Erythroblast (primary cell): ENCODE data around the gene BRD8.
"Not testable (repeated sequence)": the region's sequence is repeated elsewhere in the genome, so short reads cannot be mapped to it uniquely, and the experiment has no call there.

Source experiments
- DNase-seq, 2 experiments: peaks; one replicate each; lab custom pipeline; 2025; lab: John Stamatoyannopoulos, UW
- GATA1 ChIP-seq: IDR thresholded peaks from 2 replicates; pipeline ENCODE4 v1.6.1; 2011; ENCODE audit warnings: low read depth, mild to moderate bottlenecking, control low read depth, low read length, moderate library complexity
- POLR2A ChIP-seq: IDR thresholded peaks from 2 replicates; pipeline ENCODE4 v1.6.1; 2011; ENCODE audit warnings: mild to moderate bottlenecking, low read length

Gene BRD8, protein sequence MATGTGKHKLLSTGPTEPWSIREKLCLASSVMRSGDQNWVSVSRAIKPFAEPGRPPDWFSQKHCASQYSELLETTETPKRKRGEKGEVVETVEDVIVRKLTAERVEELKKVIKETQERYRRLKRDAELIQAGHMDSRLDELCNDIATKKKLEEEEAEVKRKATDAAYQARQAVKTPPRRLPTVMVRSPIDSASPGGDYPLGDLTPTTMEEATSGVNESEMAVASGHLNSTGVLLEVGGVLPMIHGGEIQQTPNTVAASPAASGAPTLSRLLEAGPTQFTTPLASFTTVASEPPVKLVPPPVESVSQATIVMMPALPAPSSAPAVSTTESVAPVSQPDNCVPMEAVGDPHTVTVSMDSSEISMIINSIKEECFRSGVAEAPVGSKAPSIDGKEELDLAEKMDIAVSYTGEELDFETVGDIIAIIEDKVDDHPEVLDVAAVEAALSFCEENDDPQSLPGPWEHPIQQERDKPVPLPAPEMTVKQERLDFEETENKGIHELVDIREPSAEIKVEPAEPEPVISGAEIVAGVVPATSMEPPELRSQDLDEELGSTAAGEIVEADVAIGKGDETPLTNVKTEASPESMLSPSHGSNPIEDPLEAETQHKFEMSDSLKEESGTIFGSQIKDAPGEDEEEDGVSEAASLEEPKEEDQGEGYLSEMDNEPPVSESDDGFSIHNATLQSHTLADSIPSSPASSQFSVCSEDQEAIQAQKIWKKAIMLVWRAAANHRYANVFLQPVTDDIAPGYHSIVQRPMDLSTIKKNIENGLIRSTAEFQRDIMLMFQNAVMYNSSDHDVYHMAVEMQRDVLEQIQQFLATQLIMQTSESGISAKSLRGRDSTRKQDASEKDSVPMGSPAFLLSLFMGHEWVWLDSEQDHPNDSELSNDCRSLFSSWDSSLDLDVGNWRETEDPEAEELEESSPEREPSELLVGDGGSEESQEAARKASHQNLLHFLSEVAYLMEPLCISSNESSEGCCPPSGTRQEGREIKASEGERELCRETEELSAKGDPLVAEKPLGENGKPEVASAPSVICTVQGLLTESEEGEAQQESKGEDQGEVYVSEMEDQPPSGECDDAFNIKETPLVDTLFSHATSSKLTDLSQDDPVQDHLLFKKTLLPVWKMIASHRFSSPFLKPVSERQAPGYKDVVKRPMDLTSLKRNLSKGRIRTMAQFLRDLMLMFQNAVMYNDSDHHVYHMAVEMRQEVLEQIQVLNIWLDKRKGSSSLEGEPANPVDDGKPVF

DNA sequence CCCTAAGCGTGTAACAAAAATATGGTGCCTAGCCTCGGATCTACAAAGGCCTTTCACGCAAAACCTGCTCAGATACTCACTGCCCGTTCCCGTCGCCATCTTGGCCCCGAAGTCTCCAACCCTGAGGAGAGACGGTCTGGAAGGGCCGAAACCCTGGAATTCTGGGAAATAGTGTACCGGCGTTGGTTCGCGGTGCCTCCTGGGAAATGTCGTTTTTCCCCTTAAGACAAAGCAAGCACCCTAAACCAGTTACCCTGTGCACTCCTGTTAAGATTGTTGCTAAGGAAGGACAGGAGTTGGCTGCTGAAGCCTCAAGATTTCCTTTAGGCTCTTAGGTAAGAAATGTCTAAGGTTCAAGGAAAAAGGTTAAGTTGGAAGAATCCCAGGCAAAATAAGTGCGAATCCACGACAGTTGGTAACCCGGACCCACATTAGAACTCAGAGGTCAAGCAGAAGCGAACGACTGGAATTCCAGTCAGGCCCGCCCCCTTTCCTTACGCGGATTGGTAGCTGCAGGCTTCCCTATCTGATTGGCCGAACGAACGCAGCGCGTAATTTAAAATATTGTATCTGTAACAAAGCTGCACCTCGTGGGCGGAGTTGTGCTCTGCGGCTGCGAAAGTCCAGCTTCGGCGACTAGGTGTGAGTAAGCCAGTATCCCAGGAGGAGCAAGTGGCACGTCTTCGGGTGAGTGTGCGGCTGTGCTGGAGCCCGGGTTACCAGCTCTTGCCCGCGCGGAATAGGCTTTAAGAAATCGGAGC is at the start of gene BRD8, which contains the start of gene KIF20A:
Gene BRD8, minus strand, starts transcription at position 115 of the 761 bp plus-strand sequence. Its CDS starts 16 bp downstream, at position 99.
Gene KIF20A, plus strand, starts transcription at position 597 of the 761 bp plus-strand sequence. CDS start 569 bp downstream, outside the sequence.
- TF ChIP-seq POLR2A (peak; percentile 86), GATA1 (no peak)
- DNase-seq = peak; percentile 96 to 98

DNA sequence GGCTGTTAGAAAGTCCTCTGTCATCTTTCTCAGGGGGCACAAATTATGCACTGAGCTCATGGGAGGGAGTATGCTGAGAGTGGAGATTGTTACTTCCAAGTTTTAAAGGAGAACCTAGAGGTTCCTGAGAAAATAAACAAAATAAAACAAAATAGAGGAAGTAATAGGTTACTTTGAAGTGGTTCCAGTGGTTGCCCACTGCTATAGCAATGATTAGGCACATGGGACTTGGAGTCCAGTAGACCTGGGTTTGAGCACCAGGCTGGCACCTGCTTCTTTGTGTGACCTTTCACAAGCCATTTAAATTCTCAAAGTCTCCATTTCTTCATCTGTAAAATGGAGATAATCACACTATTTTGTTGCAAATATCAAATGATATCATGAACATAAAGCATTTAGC is 48.5 kb upstream of the BRD8 start:
- DNase-seq = no peak

DNA sequence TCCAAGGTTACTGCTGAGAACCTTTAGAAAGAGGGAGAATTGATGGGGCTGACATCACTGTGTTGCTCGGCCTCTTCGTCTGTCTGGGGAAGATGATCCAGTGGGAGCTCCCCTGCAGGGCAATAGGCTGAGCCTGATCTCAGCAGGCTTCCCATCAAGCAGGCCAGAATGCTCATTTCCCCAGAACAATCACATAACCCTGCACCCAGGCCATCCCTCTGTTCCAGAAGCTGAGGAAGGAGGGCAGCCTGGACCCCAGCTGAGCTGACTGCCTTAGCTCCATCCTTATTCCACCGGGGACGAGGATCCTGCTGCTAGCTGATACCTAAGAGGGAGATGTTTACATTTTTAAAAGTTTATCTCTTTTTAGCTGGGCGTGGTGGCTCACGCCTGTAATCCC is 46.3 kb upstream of the BRD8 start:
- TF ChIP-seq POLR2A = no peak

More for the DNA sequence above, 48.5 kb upstream of the BRD8 start:
- TF ChIP-seq POLR2A (no peak), GATA1 (no peak)

DNA sequence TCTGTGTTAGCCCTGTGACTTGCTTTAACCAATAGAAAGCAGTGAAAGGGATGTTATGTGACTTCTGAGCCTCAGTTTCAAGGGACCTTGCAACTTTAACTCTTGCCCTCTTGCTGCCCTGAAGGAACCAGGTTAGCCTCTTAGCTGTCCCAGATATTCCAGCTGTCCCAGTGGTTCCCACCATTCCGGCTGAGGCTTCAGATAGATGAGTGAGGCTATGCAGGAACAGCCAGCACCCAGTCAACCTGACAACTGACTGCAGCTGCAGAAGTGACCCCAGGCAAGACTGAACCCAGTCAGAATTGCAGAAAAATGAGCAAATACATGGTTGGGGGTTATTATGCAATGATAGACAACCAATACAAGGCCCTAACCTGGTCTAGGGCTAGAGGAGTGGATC is 45.1 kb upstream of the BRD8 start:
- TF ChIP-seq GATA1 (no peak), POLR2A (no peak)
- no peak for DNase-seq

More for the DNA sequence above, 46.3 kb upstream of the BRD8 start:
- DNase-seq = no peak

DNA sequence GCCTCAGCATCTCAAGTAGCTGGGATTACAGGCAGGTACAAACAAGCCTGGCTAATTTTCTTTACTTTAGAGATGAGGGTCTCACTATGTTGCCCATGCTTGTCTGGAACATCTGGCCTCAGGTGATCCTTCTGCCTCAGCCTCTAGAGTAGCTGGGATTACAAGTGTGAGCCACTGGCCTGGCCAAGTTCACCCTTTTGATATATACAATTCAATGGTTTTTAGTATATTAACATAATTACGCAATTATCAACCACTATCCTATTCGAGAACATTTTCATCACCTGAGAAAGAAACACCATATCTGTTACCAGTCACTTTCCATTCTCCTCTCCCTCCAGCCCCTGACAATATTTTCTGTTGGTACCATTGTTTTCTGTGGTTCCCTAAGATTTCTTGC is 38.4 kb upstream of the BRD8 start:
- DNase-seq = no peak
- TF ChIP-seq POLR2A (no peak), GATA1 (no peak)

DNA sequence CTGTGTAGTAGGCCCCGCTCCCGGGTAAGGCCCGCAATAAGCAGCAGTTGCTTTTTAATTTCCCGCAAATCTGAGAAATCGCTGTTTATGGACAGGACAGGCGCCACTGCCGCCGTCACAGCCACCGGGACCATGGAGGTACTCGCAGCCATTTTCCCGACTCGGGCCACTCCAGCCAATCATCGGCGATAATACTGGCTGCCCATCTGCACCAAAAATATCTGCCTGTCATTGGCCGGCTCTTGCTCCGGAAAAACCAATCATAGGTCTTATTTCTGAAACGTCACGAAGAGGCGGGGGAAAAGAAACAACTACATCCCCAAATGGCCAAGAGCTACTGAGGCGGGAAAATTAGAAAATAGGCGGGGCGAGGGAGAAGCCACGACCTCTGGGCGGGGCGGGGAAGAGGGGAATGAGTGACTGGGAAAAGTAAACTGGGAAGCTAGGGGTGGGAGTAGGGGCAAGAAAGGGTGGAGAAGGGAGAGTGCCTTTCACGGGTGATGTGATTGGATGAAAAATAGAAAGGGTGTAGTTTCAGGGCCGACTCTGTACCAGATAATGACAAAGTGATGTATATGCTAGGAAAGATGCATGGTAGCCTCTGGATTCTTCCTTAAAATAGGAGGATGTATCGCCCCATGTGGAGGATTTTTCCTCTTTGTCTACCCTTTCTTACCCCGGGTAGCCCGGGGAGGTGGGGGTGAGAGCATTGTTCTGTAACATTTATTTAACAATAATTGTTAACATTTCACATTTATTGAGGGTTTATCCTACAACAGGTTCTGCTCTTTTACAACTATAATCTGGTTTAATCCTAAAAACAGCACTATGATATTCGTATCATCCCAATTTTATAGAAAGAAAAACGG is 35.0 kb upstream of the BRD8 start, which contains the start of gene CDC23:
Gene CDC23, minus strand, starts transcription at position 163 of the 869 bp plus-strand sequence. Its CDS starts 11 bp downstream, at position 152.
- DNase-seq = peak; percentile 97 to 98
- TF ChIP-seq GATA1 = no peak
- TF ChIP-seq POLR2A = peak; percentile 89

DNA sequence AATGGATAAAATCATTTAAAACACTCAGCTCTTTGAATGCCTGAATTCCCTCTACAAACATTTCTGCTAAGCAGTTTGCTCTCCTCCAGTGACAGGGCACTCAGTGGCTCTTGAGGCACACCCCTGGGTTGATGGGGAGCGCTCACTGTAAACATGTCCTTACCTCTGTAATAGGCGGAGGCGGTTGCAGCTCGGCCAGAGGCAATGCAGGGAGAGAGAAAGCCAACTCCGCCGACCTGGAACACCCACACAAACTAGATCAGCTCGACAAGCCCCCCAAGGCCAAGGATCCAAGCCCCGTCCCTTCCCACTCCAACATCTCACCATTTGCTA is 34.4 kb upstream of the BRD8 start:
- TF ChIP-seq GATA1 (no peak), POLR2A (no peak)
- peak; percentile 74 to 82 for DNase-seq

DNA sequence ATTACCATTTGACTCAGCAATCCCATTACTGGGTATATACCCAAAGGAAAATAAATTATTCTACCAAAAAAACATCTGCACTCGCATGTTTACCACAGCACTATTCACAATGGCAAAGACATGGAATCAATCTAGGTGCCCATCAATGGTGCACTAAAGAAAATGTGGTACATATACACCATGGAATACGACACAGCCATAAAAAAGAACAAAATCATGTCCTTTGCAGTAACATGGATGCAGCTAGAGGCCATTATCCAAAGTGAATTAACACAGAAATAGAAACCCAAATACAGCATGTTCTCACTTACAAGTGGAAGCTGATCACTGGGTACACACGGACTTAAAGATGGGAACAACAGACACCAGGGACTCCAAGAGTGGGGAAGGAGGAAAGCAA is 32.6 kb upstream of the BRD8 start:
- DNase-seq = no peak
- TF ChIP-seq POLR2A (no peak), GATA1 (no peak)

DNA sequence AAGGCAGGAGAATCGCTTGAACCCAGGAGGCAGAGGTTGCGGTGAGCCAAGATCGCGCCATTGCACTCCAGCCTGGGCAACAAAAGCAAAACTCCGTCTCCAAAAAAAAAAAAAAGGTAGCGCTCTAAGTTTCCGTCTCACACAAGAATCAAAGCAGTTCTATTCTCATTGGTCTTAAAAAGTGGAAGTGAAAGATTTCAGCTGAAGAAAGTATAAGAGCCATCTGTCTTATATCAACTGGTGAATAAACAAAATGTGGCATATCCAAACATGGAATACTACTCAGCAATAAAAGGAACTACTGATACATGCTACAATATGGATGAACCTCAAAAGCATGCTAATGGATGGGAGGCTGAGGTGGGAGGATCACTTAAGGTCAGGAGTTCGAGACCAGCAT is 15.4 kb upstream of the BRD8 start:
- DNase-seq = not testable (repeated sequence)

DNA sequence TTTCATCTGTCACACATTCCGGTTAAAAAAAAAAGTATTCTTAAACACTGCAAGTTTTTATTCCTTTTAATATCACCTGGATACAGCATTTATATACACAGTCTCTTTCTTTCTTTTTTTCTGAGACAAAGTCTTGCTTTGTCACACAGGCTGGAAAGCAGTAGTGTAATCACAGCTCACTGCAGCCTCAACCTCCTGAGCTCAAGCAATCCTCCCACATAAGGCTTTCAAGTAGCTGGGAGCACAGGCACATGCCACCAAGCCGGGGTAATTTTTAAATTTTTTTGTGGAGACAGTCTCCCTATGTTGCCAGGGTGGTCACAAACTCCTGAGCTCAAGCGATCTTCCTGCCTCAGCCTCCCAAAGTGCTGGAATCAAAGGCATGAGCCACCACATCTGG is 14.4 kb upstream of the BRD8 start:
- no peak for DNase-seq
- TF ChIP-seq GATA1 = no peak
- TF ChIP-seq POLR2A = no peak

DNA sequence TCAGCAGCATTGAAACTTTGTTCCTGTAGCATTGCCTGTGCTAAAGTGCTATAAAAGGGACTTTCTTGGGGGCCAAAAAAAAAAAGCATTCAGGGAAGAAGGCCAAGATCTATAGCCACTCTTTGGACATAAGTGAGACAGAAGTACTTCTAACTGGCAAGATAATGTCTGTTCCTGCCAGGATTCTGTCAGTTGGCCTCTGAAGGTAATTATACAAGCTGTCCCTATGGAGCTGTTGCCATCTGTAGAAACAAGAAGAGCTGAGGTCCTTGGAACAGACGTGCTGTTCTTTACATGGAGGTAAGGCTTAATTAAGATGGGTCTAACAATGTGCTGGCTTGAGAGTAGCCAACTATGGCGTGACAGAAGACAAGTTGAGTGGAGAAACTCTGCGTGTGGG is 10.2 kb upstream of the BRD8 start:
- TF ChIP-seq GATA1 (no peak), POLR2A (peak; percentile 21)
- DNase-seq = no peak

DNA sequence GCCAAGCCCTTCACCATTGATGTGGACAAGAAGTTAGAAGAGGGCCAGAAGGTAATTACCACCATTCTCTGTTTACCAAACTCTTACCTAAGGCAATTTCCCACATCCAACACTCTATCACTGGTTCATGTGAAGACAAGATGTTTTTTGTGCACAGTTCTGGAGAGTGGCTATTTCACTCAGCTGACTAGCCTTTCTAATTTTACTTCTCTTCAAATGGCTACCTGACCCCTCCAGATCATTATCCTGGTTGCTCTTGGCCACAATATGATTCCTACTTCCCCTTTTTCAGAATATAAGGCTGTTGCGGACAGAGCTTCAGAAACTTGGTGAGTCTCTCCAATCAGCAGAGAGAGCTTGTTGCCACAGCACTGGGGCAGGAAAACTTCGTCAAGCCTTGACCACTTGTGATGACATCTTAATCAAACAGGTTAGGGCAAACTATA is 7.6 kb upstream of the BRD8 start:
- DNase-seq = no peak
- TF ChIP-seq POLR2A (no peak), GATA1 (no peak)
